Fibroblast of lung (primary cell): ENCODE measurements around the gene SUFU.

Experiments used
- EZH2 ChIP-seq: IDR thresholded peaks from 2 replicates; pipeline ENCODE4 v1.5.1; 2012; ENCODE audit warnings: low read length, control low read depth, mild to moderate bottlenecking; ENCODE audit errors: missing control alignments
- TF ChIP-seq, protein P1 (sequence below), 2 donors: IDR thresholded peaks in 1 of 2; conservative IDR thresholded peaks in 1 of 2; 1 replicate in 1 of 2; 2 replicates in 1 of 2; pipeline ENCODE4 v1.5.1; 2011 to 2012; ENCODE audit warnings: low read length in 2 of 2, control low read depth in 1 of 2, inconsistent platforms in 1 of 2, low read depth in 1 of 2, mild to moderate bottlenecking in 1 of 2

DNA sequence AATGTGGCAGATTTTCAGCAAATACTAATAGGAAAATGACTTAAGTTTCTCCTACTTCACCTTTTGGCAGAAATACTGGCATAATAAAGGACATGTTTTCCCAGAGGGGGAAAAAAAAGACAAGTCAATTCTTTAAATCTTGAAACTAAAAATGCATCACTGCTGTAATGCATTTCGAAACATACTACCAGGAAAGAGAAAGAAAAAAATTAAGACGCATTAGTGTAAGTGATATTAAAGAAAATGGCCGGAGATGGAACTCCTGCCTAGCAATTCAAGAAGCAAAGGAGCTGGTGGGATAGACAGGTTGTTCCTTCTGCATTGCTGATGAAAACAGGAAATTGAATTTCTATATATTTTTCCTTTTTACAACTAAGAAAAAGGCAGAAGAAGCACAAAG lies 4.4 kb upstream of the SUFU start:
- TF ChIP-seq, protein P1, sequence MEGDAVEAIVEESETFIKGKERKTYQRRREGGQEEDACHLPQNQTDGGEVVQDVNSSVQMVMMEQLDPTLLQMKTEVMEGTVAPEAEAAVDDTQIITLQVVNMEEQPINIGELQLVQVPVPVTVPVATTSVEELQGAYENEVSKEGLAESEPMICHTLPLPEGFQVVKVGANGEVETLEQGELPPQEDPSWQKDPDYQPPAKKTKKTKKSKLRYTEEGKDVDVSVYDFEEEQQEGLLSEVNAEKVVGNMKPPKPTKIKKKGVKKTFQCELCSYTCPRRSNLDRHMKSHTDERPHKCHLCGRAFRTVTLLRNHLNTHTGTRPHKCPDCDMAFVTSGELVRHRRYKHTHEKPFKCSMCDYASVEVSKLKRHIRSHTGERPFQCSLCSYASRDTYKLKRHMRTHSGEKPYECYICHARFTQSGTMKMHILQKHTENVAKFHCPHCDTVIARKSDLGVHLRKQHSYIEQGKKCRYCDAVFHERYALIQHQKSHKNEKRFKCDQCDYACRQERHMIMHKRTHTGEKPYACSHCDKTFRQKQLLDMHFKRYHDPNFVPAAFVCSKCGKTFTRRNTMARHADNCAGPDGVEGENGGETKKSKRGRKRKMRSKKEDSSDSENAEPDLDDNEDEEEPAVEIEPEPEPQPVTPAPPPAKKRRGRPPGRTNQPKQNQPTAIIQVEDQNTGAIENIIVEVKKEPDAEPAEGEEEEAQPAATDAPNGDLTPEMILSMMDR (conservative IDR thresholded peaks at IDR 0.05 in 1 of 2, IDR thresholded peaks at IDR 0.05 in 1 of 2; ENCODE audit: low read depth in 1 of 2, low read length in 2 of 2) = no peak
- TF ChIP-seq EZH2 = no peak
